PC-9 (cell line): ENCODE data around the gene PGBD5. TPM values are rescaled to one million over a fixed set of nuclear protein-coding genes. Genes with fewer than 3 reads are reported as not detected.

ENCODE experiments used
- BruUV-seq: library from RNA; stranded (reverse); fragments of 400-500 nt; replicated peaks from 2 replicates; lab custom pipeline; 2021; lab: Mats Ljungman, UMichigan
- CTCF ChIA-PET: fragments of 300-600 bp; sonication (Branson Sonifier 250); formaldehyde crosslinking; loops from one replicate; lab custom pipeline; 2022; ENCODE audit warnings: antibody characterized with exemption; lab: Charles Lee
- POLR2A ChIA-PET: fragments of 300-600 bp; sonication (Branson Sonifier 250); formaldehyde crosslinking; loops from one replicate; lab custom pipeline; 2022; ENCODE audit warnings: antibody characterized with exemption; ENCODE audit not compliant: unreplicated experiment; lab: Charles Lee
- DNase-seq, 2 experiments: peaks; one replicate each; pipeline versions ENCODE4 v3.0.0 to v3.0.0-alpha.2; 2015 to 2022; ENCODE audit warnings: mixed read lengths in 1 of 2
- H2AFZ ChIP-seq: fragments of 200-600 bp; sonication (generic); 2 replicates; pipeline ENCODE4 v1.8.1; 2017; ENCODE audit warnings: antibody characterized with exemption
- H3F3A ChIP-seq: fragments of 200-600 bp; sonication (generic); 2 replicates; pipeline ENCODE4 v1.8.1; 2017; ENCODE audit warnings: antibody characterized with exemption, mild to moderate bottlenecking, low read depth; ENCODE audit not compliant: insufficient read depth
- H3K27ac ChIP-seq: fragments of 200-600 bp; sonication (generic); 2 replicates; pipeline ENCODE4 v1.6.1; 2016; ENCODE audit warnings: mixed run types
- H3K27me3 ChIP-seq: fragments of 200-600 bp; sonication (generic); 2 replicates; pipeline ENCODE4 v1.6.1; 2016; ENCODE audit warnings: low read depth, mixed run types; ENCODE audit not compliant: insufficient read depth
- H3K36me3 ChIP-seq: fragments of 200-600 bp; sonication (generic); 2 replicates; pipeline ENCODE4 v1.6.1; 2016; ENCODE audit warnings: low read depth, mixed run types
- H3K4me1 ChIP-seq: fragments of 200-600 bp; sonication (generic); replicated peaks from 2 replicates; pipeline ENCODE4 v1.6.1; 2016; ENCODE audit warnings: mixed run types; ENCODE audit not compliant: insufficient read depth
- H3K4me2 ChIP-seq: fragments of 200-600 bp; sonication (generic); 2 replicates; pipeline ENCODE4 v1.6.1; 2017; ENCODE audit warnings: mixed run types
- H3K4me3 ChIP-seq: fragments of 200-600 bp; sonication (generic); 2 replicates; pipeline ENCODE4 v1.6.1; 2016; ENCODE audit warnings: mixed run types
- H3K79me2 ChIP-seq: fragments of 200-600 bp; sonication (generic); 2 replicates; pipeline ENCODE4 v1.6.1; 2017; ENCODE audit warnings: low read depth, mixed run types
- H3K9me2 ChIP-seq: fragments of 200-600 bp; sonication (generic); 2 replicates; pipeline ENCODE4 v1.8.1; 2017; ENCODE audit warnings: mild to moderate bottlenecking; ENCODE audit not compliant: insufficient read depth
- H3K9me3 ChIP-seq: fragments of 200-600 bp; sonication (generic); 2 replicates; pipeline ENCODE4 v1.8.1; 2016; ENCODE audit warnings: low read depth; ENCODE audit not compliant: insufficient read depth
- H4K20me1 ChIP-seq: fragments of 200-600 bp; sonication (generic); 2 replicates; pipeline ENCODE4 v1.8.1; 2017; ENCODE audit not compliant: insufficient read depth
- CTCF ChIP-seq: fragments of 200-600 bp; sonication (generic); conservative IDR thresholded peaks from 2 replicates; pipeline ENCODE4 v1.6.1; 2017; ENCODE audit warnings: mixed run types, antibody characterized with exemption, mild to moderate bottlenecking, moderate library complexity
- EZH2 ChIP-seq: fragments of 200-600 bp; sonication (generic); IDR thresholded peaks from 2 replicates; pipeline ENCODE4 v1.8.0; 2017; ENCODE audit warnings: antibody characterized with exemption, low read depth
- intact Hi-C: fragments of 100-400 bp; cut with micrococcal nuclease; formaldehyde crosslinking; loops from one replicate; pipeline ENCODE4 v1.10.0; 2022; ENCODE audit not compliant: unreplicated experiment
- total RNA-seq: library from RNA; stranded (reverse); gene quantifications from 2 replicates; pipeline ENCODE4 v1.2.3, GENCODE V29; 2021

PGBD5 gene
- total RNA-seq, 1 experiment from 2014 or later: not detected

- H3K4me1 ChIP-seq: peaks cover 22% of the 10 kb centered on the region
- no peak for TF ChIP-seq EZH2
- TF ChIP-seq CTCF: no peak
- ChIA-PET POLR2A (no interaction called here), CTCF (no interaction called here)
- no peak overlapping the region for H3K4me2 ChIP-seq
- H3K4me3 ChIP-seq: no peak overlapping the region
- H3K9me2 ChIP-seq: no peaks in the 10 kb centered on the region
- no TSS peak for BruUV-seq
- no peak overlapping the region for H2AFZ ChIP-seq
- intact Hi-C loops: no loop called here
- no peaks in the 10 kb centered on the region for H3K9me3 ChIP-seq
- no peak for DNase-seq
- H3K36me3 ChIP-seq: no peaks in the 10 kb centered on the region
- H3K79me2 ChIP-seq: no peaks in the 10 kb centered on the region
- H3K27ac ChIP-seq: no peak overlapping the region
- H3F3A ChIP-seq: peaks cover 12% of the 10 kb centered on the region; the same call in 1 of the 2 replicates
- H4K20me1 ChIP-seq: no peaks in the 10 kb centered on the region
- no peaks in the 10 kb centered on the region; the same call in 1 of the 2 replicates for H3K27me3 ChIP-seq
Measured at GRCh38 chr1:230456478-230456877, 30.3 kb upstream of the PGBD5 start.

GRCh38 chr1:230455291-230455690, 29.2 kb upstream of the PGBD5 start:
- H3K9me2 ChIP-seq: no peaks in the 10 kb centered on the region
- POLR2A ChIA-PET: no interaction called here
- no peaks in the 10 kb centered on the region; the same call in 1 of the 2 replicates for H3K27me3 ChIP-seq

GRCh38 chr1:230453377-230453776, 27.2 kb upstream of the PGBD5 start:
- no peaks in the 10 kb centered on the region for H3K9me2 ChIP-seq
- H3K27ac ChIP-seq: no peak overlapping the region
- peaks cover under 1% of the 10 kb centered on the region; the same call in 1 of the 2 replicates for H3K27me3 ChIP-seq
- H3K4me2 ChIP-seq: no peak overlapping the region
- no peaks in the 10 kb centered on the region for H3K79me2 ChIP-seq
- H3F3A ChIP-seq: no peaks in the 10 kb centered on the region
- no peaks in the 10 kb centered on the region for H3K9me3 ChIP-seq
- no peak for DNase-seq
- H3K36me3 ChIP-seq: no peaks in the 10 kb centered on the region
- H4K20me1 ChIP-seq: no peaks in the 10 kb centered on the region
- ChIA-PET POLR2A (no interaction called here), CTCF (no interaction called here)
- no peak overlapping the region for H2AFZ ChIP-seq
- no TSS peak for BruUV-seq
- intact Hi-C loops: no loop called here
- no peak overlapping the region for H3K4me3 ChIP-seq
- H3K4me1 ChIP-seq: peaks cover 5% of the 10 kb centered on the region; the same call in 1 of the 2 replicates
- TF ChIP-seq CTCF (no peak), EZH2 (no peak)

More at GRCh38 chr1:230455291-230455690, 29.2 kb upstream of the PGBD5 start:
- Histone ChIP-seq H3K79me2 (no peaks in the 10 kb centered on the region), H3K36me3 (no peaks in the 10 kb centered on the region), H3F3A (peaks cover 12% of the 10 kb centered on the region; the same call in 1 of the 2 replicates), H3K27ac (no peak overlapping the region), H3K4me2 (no peak overlapping the region), H2AFZ (no peak overlapping the region), H4K20me1 (no peaks in the 10 kb centered on the region), H3K4me3 (no peak overlapping the region), H3K4me1 (peaks cover 22% of the 10 kb centered on the region), H3K9me3 (no peaks in the 10 kb centered on the region)
- CTCF ChIA-PET: no interaction called here
- BruUV-seq: no TSS peak
- no peak for TF ChIP-seq EZH2
- TF ChIP-seq CTCF: no peak
- DNase-seq: no peak
- intact Hi-C loops: no loop called here
